Endothelial cell of hepatic sinusoid (primary cell): ENCODE results near the gene SMC2.

Experiments used
- in situ Hi-C: cut with HindIII; loops from 2 replicates; pipeline ENCODE4 v1.10.0; 2017; ENCODE audit warnings: low sequenced_read_pairs

The SMC2 gene

DNA sequence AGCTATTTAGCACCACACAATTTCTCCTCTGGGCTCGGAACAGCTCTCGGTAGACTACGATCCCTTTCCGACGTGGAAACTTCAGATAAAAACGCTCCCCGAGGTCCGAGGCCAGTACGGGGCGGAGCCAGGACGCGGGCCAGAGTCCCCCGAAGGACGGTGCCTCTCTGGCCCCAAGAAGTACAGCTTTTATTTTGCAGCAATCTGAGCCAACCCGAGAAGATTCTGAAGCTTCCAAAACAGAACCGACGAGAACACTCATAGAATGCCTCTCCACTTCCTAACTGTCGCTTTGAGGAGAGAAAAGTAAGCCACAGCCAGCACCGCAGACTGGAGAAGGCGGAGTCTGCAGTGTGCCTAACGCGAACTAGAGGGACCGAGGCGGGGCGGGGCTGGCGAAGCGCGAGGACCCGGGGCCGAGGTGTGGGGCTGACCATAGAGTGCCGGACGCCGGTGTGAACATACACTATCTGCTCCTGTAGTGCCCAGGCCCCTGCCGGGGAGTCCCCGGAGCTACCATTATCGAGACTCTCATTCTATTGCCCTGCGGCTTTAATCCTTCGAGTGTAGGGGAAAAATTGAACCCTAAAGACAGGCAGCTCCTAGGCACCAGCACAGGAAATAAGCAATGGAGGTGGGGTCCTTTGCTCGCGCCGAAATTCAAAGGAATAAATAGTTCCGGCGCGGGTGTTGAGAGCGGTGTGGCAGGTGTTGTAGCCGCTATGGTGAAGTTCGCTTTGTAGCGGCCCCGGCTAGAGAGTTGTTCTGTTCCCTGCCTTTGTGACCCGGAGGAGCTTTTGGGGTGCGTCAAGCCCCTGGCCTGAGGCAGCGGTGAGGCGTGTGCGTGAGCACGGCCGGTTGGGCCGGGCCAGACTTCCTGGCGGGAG lies at the start of gene SMC2:
TSS of gene SMC2 (plus strand) at position 663 of the 887 bp plus-strand sequence. CDS start 1,076 bp downstream, outside the sequence.
- in situ Hi-C loops: no loop called here

DNA sequence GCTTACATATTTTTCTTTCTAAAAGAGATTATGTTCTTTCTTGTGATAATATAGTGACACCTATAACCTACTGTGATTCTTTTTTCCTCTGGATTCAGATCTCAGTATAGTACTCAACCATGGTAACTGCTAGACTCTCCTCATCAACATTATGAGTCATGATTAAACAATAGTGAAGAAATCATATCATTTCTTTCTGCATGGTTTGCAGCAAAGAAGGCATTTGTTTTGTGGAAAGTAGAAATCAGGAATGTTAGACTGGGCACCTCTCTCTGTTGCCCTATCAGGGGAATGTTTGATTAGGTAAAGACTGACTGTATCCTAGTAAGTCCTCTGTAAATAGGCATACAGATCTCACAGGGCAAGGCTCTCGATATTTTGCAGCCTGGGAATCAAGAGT lies 25.6 kb upstream of the SMC2 start:
- in situ Hi-C loops: no loop called here

DNA sequence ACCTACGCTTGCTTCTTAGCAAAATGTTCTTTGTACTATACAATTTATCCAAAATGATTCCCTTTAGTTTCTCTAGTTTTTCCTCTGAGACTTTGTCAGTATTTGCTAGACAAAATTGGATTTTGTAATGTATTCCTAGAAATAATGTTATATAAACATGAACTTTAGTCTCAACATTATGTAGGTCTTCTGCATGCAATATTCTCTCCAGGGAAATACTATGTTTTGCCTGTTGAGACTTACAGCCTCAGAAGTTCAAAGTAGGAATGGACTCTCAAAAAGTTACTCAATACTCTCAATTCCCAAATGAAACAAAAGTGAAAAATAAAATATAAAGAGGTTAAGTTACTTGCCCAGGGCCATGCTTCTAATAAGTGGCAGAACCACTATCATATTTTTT lies 24.8 kb upstream of the SMC2 start:
- in situ Hi-C loops: no loop called here

DNA sequence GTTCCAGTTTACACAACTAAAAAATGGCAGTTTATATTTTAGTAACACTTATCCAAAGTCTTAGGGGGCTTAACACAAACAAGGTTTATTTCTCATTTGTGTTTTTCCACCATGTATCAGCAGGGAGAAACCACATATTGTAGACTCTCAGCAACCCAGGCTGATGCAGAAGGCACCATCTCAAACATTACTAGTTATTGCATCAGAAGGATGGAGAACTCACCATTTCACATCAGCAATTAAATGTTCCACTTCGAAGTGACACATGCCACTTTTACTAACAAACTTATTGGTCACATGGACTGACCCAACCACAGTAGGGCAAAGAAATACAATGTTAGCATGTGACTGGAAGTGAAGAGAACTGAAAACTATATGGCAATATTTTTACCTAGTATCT lies 22.5 kb upstream of the SMC2 start:
- in situ Hi-C loops: no loop called here

DNA sequence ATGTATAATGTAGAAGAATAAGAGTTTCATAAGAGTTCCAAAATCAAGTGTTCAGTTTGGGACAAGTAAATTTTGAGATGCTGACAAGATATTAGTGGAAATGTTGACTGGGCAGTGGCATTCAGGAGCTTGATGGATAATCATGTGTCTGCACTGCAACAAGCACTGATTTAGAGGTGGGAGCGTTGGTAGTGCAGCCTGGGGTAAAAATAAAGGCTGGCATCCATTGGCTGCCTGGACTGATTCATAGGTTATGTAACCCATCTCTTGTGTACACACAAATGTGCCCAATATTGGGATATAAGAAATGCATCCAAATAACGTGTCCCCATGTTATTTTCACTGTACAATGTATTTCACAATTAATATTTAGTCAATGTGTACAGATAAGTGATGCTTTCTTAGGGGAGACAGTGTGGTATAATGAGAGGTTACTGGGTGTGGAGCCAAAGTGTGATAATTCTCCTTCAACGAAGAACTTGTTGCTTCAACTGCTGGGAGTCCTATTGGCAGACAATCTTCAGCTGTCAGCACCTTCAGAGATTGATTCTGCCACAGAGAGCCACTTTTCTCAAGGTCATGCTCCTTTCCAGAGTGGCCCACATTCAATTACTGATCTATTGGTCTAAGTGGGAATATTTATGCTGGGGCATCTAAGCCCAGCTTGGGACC lies 20.9 kb upstream of the SMC2 start:
- in situ Hi-C loops: no loop called here

DNA sequence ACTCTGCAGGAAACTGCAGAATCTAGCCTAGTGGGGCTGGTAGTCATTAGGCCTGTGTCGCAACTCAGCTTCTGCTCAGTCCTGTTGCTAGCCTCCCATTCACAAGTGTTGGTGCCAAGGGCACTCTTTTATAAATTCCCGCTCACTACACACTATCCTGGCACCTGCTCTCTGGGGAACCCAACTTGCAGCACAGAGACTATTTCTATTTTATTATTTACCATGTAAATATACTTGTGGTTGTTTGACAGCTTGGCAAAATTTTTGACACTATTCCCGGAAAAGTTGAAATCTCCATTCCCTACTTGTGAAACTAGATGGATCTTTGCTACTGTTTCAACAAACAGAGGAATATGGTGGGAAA lies 20.4 kb upstream of the SMC2 start:
- in situ Hi-C loops: no loop called here

DNA sequence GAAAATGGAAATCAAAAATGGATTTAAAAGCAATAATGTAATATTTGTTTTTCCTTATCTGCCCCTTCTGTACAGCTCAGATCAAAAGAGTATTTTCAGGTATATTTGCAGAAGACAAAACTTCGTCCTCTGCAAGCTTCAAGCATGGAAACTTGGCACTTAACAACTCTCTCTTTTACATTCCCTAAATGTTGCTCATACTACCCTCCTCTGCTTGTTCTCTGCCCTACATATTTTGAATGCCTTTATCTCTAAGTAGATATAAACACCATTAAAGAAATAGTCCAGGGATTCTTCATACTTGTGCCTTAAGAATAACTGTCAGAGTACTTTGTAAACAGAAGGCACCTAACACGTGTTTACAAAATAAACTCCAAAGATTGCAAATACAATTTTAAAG lies 19.2 kb upstream of the SMC2 start:
- in situ Hi-C loops: no loop called here

DNA sequence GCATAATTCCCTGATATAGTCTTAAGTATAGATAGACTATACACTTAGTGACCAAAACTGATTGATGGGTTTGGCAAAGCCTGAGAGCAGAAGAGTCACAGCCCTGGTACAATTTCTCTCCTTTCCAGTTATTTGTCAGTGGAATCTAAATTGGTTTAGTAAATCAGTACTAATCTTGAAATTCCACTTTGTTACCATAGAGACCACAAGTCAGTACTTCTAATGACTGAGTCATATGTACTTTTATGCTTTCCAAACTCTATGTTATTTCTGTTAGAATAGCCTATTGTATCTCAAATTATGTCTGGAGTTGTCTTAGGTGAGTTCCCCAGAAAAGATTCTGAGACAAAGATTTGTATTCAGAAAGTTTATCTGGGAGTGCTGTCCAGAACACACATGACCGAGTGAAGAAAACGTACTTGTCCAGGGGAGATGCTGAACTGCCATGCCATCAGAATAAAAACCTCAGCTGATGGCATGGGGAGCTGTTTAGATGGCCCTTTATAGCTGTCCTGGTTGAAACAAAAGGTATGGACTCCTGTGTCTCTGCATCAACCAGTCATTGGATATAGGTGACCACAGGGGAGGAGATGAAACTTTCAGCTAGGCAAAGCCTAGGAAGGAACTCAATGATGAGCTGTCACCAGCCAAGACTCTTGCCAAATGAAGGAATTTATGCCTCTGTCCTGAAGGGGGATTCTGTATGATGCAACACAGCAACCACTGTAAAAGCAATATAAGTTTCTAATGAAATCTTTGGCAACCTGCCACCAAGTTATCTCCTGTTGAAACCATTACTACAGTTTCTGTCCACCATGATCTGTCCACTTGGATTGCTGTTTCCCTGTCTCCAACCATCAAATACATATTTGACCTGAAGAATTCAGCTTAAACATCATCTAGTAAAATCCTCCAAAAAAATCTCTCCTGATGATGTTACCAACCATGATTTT lies 18.0 kb upstream of the SMC2 start:
- in situ Hi-C loops: no loop called here

DNA sequence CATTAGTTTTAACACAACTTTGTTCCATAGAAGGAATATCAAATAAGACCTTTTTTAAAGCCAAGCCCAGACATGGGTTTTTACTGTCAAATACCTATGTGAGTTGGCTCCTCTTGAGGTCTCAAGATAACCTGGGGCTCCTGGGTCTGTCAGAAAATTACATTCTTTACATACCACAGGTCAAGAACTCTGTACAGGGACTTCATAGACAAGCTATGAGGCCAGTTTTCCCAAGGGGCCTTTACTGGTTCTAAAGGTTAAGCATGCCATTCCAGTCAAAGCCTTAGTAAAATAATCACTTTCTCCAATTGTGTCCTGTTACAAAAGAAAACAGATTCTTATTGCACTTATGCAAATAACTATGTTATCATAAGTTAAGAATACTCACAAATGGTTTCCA lies 15.5 kb upstream of the SMC2 start:
- in situ Hi-C loops: no loop called here

DNA sequence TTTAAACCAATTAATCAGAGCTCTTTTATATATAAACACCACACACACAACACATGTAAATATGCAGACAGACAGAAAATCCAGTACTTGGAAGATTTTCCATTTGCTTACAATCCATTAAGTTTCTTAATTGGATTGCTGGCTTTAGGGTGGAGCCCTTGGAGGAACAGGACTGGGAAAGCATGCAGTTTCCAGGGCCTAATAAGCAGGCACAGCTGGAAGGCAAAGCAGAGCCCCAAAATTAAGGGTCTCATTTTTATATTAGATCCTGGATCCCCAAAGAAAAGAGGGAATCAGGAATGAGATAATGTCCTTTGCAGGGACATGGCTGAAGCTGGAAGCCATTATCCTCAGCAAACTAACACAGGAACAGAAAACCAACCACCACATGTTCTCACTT lies 13.1 kb upstream of the SMC2 start:
- in situ Hi-C loops: no loop called here

DNA sequence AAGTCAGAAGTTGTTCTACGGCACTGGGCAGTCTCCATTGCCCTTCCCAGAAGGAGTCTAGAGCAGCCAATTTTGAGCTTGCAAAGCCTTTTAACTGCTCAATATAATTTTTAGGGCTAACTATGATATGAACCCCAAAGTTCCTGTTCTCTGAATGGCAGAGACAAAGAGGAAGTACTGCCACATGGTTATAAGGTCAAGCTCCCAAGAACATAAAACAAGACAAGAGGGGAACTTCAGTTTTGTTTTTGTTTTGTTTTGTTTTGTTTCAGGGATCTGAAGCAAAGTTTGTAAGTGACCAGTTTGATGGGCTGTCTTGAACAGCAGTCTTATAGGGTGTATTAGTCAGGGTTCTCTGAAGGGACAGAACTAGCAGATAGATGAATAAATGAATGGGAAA lies 11.9 kb upstream of the SMC2 start:
- in situ Hi-C loops: no loop called here

DNA sequence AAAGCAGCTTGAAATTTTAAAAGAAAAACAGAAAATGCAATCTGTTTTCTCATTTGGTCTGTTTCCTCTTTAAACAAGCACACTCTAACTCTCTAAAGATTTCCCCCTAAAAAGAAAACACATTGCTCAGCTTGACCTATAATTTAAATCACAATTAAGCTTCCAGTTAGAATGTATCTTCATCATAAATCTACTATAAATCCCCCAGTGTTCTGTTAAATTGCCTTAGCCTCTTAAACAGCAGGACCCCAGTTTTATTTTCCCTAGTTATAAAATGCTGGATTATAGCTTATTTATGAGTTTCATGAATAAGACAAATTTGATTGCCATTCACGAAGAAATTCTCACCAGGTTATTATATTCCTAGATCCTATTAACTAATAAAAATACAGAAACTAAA lies 8.6 kb upstream of the SMC2 start:
- in situ Hi-C loops: loop anchor here (5.0 kb wide), 1 partner anchor 38 kb away; no protein-coding TSS in a partner anchor

DNA sequence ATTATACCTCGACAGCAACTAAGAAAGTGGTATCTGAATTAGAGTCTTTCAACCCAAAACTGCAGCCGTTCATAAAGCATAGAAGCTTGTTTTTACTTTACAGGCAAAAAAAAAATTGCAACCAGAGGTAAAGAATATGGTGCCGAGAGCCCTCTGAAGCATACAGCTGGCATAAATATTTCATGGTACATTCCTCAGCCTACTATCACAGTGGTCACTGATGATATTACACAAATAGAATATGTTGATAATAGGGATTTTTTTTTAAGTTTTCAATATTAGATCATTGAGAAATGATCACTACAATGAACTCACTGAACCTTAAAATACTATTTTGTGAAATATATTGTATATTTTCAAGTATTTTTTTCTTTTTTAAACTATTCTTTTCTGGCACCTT lies 6.2 kb upstream of the SMC2 start:
- in situ Hi-C loops: loop anchor here (5.0 kb wide), 1 partner anchor 41 kb away; no protein-coding TSS in a partner anchor

DNA sequence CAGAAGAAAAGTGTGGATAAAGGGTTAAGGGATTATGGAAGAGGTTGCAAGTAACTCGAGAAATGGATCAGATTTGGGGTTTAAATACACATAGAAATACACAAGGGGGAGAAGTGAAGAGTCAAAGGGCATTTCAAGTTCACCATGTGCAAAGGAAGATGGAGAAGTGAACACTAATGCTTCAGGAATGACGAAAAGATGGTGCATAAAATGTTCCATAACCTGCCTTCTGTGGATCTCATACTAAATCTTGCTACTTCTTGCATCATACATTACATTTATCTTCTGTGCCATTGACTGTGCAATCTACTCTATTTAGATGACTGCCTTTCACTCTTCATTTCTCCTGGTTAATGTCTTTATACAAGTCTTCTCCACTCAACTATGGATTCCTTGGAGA lies 5.7 kb upstream of the SMC2 start:
- in situ Hi-C loops: loop anchor here (5.0 kb wide), 1 partner anchor 41 kb away; no protein-coding TSS in a partner anchor

DNA sequence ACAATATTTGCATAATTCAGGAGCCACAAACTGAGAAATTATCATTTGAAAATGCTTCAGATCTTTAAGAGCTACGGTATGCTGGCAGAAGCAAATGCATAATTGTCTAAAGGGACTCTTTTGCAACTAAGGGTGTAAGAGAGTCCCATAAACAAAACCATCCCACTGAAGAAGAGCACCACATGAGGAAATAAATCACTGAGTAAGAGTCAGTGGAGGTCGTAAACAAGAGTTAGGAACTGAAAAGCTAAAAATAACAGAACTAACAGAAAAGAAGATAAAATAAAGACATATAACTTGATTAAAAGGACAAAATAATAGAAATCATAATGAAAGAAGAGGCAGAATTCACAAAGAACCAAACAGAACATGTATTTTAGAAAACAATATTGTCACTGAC lies 3.5 kb upstream of the SMC2 start:
- in situ Hi-C loops: no loop called here

DNA sequence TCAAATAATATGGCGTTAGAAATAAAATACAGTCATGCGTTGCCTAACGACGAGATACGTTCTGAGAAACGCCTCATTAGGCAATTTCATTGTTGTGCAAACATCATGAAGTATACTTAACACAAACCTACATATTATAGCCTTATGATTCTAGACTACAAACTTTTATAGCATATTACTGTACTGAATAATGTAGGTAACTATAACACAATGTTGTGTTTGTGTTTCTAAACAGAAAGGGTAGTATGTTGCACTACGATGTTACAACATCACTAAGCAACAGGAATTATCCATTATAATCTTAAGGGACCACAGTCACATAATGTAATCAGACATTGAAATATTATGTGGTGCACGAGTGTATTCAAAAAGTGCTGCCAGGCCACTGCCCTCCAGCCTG lies 3.0 kb upstream of the SMC2 start:
- in situ Hi-C loops: no loop called here

DNA sequence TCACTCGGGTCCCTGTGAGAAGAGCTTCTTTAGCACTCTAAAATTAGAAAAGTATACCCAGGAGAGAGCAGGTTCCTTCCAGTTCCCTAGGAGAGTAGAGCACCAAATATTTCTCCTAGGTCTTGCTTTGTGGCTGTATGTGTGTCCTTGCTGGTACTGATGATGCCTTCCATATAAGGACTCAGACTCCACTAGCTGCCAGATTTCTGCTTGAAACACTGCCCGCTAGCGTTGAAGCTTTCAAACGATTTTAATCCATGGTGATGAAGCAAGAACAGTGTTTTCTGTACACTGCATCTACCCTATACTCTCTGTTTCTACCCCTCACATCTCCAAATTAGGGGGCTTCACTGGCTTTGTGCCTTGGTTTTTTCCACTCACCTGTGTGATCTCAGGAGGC lies 2.4 kb upstream of the SMC2 start:
- in situ Hi-C loops: no loop called here

DNA sequence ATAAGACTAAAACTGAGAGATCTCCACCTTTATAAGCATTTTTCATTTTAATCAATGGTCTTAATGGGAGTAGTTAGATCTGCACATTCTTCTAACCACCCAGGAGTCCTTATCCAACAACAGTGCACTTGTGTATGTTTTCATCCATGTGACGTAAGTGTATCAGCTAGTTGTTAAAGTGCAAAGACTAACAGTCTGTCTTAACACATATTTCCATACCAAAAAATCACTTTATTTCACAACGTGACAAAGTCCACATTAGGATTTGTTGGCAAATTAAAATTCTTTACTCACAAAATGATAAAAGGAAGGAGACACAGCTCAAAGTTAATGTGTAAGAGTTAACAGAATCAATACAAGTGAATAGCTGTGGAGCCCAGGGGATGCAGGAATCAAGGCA lies 1.9 kb upstream of the SMC2 start:
- in situ Hi-C loops: no loop called here

DNA sequence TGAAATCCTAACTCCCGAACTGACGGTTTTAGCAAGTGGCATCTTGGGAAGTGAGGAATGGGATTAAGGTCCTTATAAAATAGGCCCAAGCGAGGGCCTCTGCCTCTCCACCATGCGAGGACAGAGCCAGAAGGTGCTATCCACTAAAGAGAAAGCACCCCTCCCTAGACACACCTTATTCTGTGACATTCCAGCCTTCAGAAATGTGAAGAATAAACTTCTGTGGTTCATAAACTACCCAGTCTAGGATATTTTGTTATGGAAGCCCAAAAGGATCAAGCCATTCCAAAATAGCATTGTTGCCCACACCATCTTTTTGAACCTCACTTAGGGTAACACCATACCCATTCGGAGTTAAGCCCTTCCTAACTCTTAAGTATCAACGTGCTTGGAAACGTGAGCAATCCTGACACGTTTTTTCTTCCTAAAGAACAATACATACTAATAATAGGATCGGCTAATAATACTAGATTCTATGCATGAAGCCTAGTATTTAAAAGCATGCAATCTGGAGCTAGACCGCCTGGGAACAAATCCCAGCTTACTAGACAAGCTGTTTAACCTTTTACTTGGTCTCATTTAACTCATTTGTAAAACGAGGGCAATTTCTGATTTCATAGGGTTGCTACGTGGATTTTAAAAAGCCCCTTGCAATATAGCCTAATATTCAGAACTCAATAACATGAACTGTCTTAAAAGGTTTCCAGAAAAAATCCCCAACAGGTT lies 1.1 kb upstream of the SMC2 start:
- in situ Hi-C loops: no loop called here

DNA sequence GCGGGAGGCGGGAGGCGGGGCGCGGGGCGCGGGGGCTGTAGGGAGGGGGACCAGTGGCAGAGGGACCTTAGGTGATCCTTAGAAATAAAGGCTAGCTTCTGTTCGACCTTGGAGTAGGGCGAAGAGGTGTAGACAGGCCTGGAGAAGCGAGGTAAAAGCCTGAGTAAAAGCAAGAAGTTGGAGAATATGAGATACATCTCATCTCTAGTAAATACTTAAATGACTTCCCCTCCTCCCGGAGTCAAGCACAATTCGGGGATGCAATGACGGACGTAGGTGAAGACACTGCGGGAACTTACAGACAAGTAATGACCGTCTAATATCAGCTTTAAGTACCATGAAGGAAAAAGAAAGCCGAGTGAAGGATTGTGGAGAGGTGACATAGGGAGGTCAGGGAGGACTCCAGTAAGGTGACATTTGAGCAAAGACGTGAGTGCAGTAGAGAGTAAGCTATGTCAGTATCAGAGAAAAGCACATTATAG lies 466 bp downstream of the SMC2 start:
- in situ Hi-C loops: no loop called here
